H9 (cell line): ENCODE measurements around the gene AK4. TPM values are rescaled to one million over a fixed set of nuclear protein-coding genes. Genes with fewer than 3 reads are reported as not detected.

ENCODE experiments used
- DNase-seq: peaks from one replicate; pipeline ENCODE4 v3.0.0-alpha.2; 2017
- H2AFZ ChIP-seq: one replicate; pipeline ENCODE4 v1.6.1; 2013; ENCODE audit warnings: mild to moderate bottlenecking, low read length, control low read depth, moderate library complexity
- H2AK5ac ChIP-seq: 2 replicates; pipeline ENCODE4 v1.6.1; 2013; ENCODE audit warnings: low read length, control low read depth, mixed read lengths; ENCODE audit not compliant: insufficient read length
- H2BK120ac ChIP-seq: one replicate; pipeline ENCODE4 v1.6.1; 2013; ENCODE audit warnings: low read depth, mild to moderate bottlenecking, low read length, control low read depth, inconsistent platforms; ENCODE audit not compliant: poor library complexity, severe bottlenecking
- H2BK12ac ChIP-seq: 2 replicates; pipeline ENCODE4 v1.6.1; 2013; ENCODE audit warnings: low read length, control low read depth, mixed read lengths, low read depth; ENCODE audit not compliant: insufficient read length
- H2BK15ac ChIP-seq: 2 replicates; pipeline ENCODE4 v1.6.1; 2013; ENCODE audit warnings: low read depth, low read length, control low read depth
- H2BK20ac ChIP-seq: one replicate; pipeline ENCODE4 v1.6.1; 2013; ENCODE audit warnings: low read depth, mild to moderate bottlenecking, low read length, control low read depth, inconsistent platforms; ENCODE audit not compliant: poor library complexity, severe bottlenecking
- H2BK5ac ChIP-seq: 2 replicates; pipeline ENCODE4 v1.6.1; 2013; ENCODE audit warnings: low read length, control low read depth, mixed read lengths; ENCODE audit not compliant: insufficient read length
- H3K14ac ChIP-seq: 2 replicates; pipeline ENCODE4 v1.6.1; 2013; ENCODE audit warnings: low read length, control low read depth; ENCODE audit not compliant: insufficient read depth
- H3K18ac ChIP-seq: 2 replicates; pipeline ENCODE4 v1.6.1; 2013; ENCODE audit warnings: low read depth, mild to moderate bottlenecking, mixed read lengths, low read length, control low read depth; ENCODE audit not compliant: insufficient read length
- H3K23ac ChIP-seq: 2 replicates; pipeline ENCODE4 v1.6.1; 2013; ENCODE audit warnings: low read length, control low read depth, mixed read lengths, low read depth; ENCODE audit not compliant: insufficient read length
- H3K23me2 ChIP-seq: 2 replicates; pipeline ENCODE4 v1.6.1; 2013; ENCODE audit warnings: low read depth, mild to moderate bottlenecking, mixed read lengths, low read length, control low read depth; ENCODE audit not compliant: insufficient read length, poor library complexity, severe bottlenecking
- H3K27ac ChIP-seq: 2 replicates; pipeline ENCODE4 v1.5.1; 2013; ENCODE audit warnings: low read length, control low read depth, mixed read lengths, low read depth; ENCODE audit not compliant: insufficient read length
- H3K27me3 ChIP-seq: 2 replicates; pipeline ENCODE4 v1.6.1; 2013; ENCODE audit warnings: low read length, control low read depth, inconsistent platforms; ENCODE audit not compliant: insufficient read depth
- H3K4ac ChIP-seq: 2 replicates; pipeline ENCODE4 v1.6.1; 2013; ENCODE audit warnings: low read depth, mild to moderate bottlenecking, control low read depth, inconsistent platforms, low read length, moderate library complexity
- H3K4me1 ChIP-seq: 2 replicates; pipeline ENCODE4 v1.6.1; 2013; ENCODE audit warnings: low read length, control low read depth, inconsistent platforms; ENCODE audit not compliant: insufficient read depth
- H3K4me2 ChIP-seq: 2 replicates; pipeline ENCODE4 v1.6.1; 2013; ENCODE audit warnings: low read length, control low read depth, mixed read lengths; ENCODE audit not compliant: insufficient read length, insufficient read depth
- H3K56ac ChIP-seq: 2 replicates; pipeline ENCODE4 v1.6.1; 2013; ENCODE audit warnings: low read depth, mild to moderate bottlenecking, mixed read lengths, low read length, control low read depth; ENCODE audit not compliant: insufficient read length
- H3K79me1 ChIP-seq: 2 replicates; pipeline ENCODE4 v1.6.1; 2013; ENCODE audit warnings: low read depth, mild to moderate bottlenecking, moderate library complexity, low read length, control low read depth, inconsistent platforms; ENCODE audit not compliant: insufficient read depth, poor library complexity, severe bottlenecking
- H3K79me2 ChIP-seq: 2 replicates; pipeline ENCODE4 v1.6.1; 2013; ENCODE audit warnings: low read length, control low read depth, inconsistent platforms; ENCODE audit not compliant: insufficient read depth
- H3K9ac ChIP-seq: 2 replicates; pipeline ENCODE4 v1.6.1; 2013; ENCODE audit warnings: low read length, control low read depth, mixed read lengths; ENCODE audit not compliant: insufficient read length; ENCODE audit errors: extremely low read depth
- H3K9me3 ChIP-seq: one replicate; pipeline ENCODE4 v1.6.1; 2013; ENCODE audit warnings: low read depth, low read length, inconsistent platforms; ENCODE audit not compliant: control insufficient read depth
- H3T11ph ChIP-seq: one replicate; pipeline ENCODE4 v1.6.1; 2013; ENCODE audit warnings: mild to moderate bottlenecking, low read length, control low read depth, inconsistent platforms
- H4K20me1 ChIP-seq: one replicate; pipeline ENCODE4 v1.6.1; 2013; ENCODE audit not compliant: control insufficient read depth, insufficient read length, insufficient read depth
- H4K5ac ChIP-seq: 2 replicates; pipeline ENCODE4 v1.6.1; 2013; ENCODE audit warnings: low read depth, mild to moderate bottlenecking, mixed read lengths, low read length, control low read depth; ENCODE audit not compliant: insufficient read length
- H4K8ac ChIP-seq: replicated peaks from 2 replicates; pipeline ENCODE4 v1.6.1; 2013; ENCODE audit warnings: low read length, control low read depth, mixed read lengths, low read depth; ENCODE audit not compliant: insufficient read length
- H4K91ac ChIP-seq: 2 replicates; pipeline ENCODE4 v1.6.1; 2013; ENCODE audit warnings: low read depth, mild to moderate bottlenecking, moderate library complexity, mixed read lengths, low read length, control low read depth; ENCODE audit not compliant: insufficient read length
- H3K27ac Mint-ChIP-seq, 3 experiments: 2 replicates in 2 of 3; 3 replicates in 1 of 3; pipeline ENCODE4 v1.8.0; 2020 to 2021; ENCODE audit warnings: mixed read lengths in 3 of 3, mild to moderate bottlenecking in 1 of 3, moderate library complexity in 1 of 3
- H3K27me3 Mint-ChIP-seq: 2 replicates; pipeline ENCODE4 v1.8.0; 2021; ENCODE audit warnings: low read depth, mild to moderate bottlenecking, moderate library complexity, mixed read lengths
- H3K36me3 Mint-ChIP-seq, 3 experiments: 2 replicates in 2 of 3; 3 replicates in 1 of 3; pipeline ENCODE4 v1.8.0; 2020 to 2021; ENCODE audit warnings: low read depth in 3 of 3, mixed read lengths in 3 of 3; ENCODE audit not compliant: insufficient read depth in 1 of 3
- H3K4me1 Mint-ChIP-seq, 2 experiments: 2 replicates each; pipeline ENCODE4 v1.8.0; 2020; ENCODE audit warnings: mixed read lengths in 2 of 2
- H3K4me3 Mint-ChIP-seq, 2 experiments: 2 replicates in 1 of 2; 3 replicates in 1 of 2; pipeline ENCODE4 v1.8.0; 2020 to 2021; ENCODE audit warnings: mild to moderate bottlenecking in 2 of 2, mixed read lengths in 2 of 2, moderate library complexity in 1 of 2
- H3K9me3 Mint-ChIP-seq, 2 experiments: 2 replicates in 1 of 2; 3 replicates in 1 of 2; pipeline ENCODE4 v1.8.0; 2020; ENCODE audit warnings: mild to moderate bottlenecking in 2 of 2, mixed read lengths in 2 of 2, moderate library complexity in 1 of 2
- WGBS: extraction: QIAGEN DNeasy Blood & Tissue Kit; methylation state at CpG from one replicate; pipeline ENCODE4 v1.1.7; 2013; ENCODE audit warnings: missing lambda C conversion rate, low lambda C conversion rate, mixed read lengths; ENCODE audit not compliant: insufficient read length; ENCODE audit errors: extremely low coverage; 5-methylcytosine and 5-hydroxymethylcytosine counted together
- total RNA-seq: library from RNA; stranded (reverse); gene quantifications from 2 replicates; pipeline ENCODE4 v1.2.1, GENCODE V29; 2021
- TF ChIP-seq, protein P1 (sequence below): fragments of 200-600 bp; sonication (generic); conservative IDR thresholded peaks from 3 replicates; pipeline ENCODE4 v1.8.0; 2021; ENCODE audit warnings: antibody characterized with exemption, mild to moderate bottlenecking

Gene AK4
- total RNA-seq, 1 experiment from 2014 or later: 45.6 TPM

DNA sequence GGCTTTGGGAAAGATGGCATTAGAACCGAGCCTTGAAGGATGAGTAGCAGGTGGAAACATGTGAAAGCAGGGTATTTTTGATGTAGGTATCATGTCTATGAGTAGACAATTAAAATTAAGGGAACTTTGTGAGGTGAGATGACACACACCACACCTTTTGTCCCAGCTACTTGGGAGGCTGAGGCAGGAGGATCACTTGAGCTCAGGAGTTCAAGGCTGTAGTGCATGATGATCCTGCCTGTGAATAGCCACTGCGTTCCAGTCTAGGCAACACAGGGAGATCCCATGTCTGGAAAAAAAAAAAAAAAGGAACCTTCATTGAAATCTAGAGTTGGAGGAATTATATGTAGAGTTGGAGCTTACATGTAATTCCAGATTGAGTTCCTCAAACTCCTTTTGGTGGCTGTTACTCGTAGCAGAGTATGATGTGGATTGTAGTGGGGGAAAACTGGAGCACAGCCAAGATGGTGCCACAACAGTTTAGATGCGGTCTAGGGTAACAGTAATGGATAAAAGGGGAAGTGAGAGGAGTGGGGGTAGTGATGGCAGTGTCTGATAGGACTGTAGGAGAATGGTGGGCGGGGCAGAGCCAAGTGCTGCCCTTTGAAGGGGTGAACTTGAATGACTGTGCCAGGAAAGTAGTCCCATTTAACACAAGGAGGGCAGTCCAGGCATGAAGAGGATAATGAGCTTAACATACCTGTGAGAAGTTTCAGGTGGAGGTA lies 17.4 kb downstream of the AK4 start:
- Histone ChIP-seq H3K79me1 (no peaks in the 10 kb centered on the region), H2BK120ac (no peak overlapping the region), H3T11ph (peak overlapping the region; percentile 62), H3K9ac (no peak overlapping the region), H3K4ac (no peak overlapping the region), H3K79me2 (peaks cover 68% of the 10 kb centered on the region; the same call in 1 of the 2 replicates), H2BK20ac (no peak overlapping the region), H3K27ac (no peak overlapping the region), H4K8ac (no peak overlapping the region), H3K23ac (no peak overlapping the region), H3K9me3 (no peaks in the 10 kb centered on the region), H2AK5ac (no peak overlapping the region), H2BK12ac (peak overlapping the region; percentile 14), H3K27me3 (no peaks in the 10 kb centered on the region), H4K91ac (no peak overlapping the region), H2AFZ (no peak overlapping the region), H3K23me2 (no peaks in the 10 kb centered on the region), H3K56ac (no peak overlapping the region), H2BK5ac (no peak overlapping the region), H3K18ac (no peak overlapping the region), H3K14ac (no peak overlapping the region), H3K4me2 (peak overlapping the region; percentile 2), H3K4me1 (peaks cover 22% of the 10 kb centered on the region), H2BK15ac (no peak overlapping the region), H4K20me1 (no peaks in the 10 kb centered on the region), H4K5ac (no peak overlapping the region)
- H3K27ac Mint-ChIP-seq: peak overlapping the region; percentile 1 to 63 (median 59); a peak in 6 of 7 replicates
- peak; percentile 63 for DNase-seq
- peaks cover 40 to 42% of the 10 kb centered on the region in 2 experiments for H3K4me1 Mint-ChIP-seq
- TF ChIP-seq, protein P1, sequence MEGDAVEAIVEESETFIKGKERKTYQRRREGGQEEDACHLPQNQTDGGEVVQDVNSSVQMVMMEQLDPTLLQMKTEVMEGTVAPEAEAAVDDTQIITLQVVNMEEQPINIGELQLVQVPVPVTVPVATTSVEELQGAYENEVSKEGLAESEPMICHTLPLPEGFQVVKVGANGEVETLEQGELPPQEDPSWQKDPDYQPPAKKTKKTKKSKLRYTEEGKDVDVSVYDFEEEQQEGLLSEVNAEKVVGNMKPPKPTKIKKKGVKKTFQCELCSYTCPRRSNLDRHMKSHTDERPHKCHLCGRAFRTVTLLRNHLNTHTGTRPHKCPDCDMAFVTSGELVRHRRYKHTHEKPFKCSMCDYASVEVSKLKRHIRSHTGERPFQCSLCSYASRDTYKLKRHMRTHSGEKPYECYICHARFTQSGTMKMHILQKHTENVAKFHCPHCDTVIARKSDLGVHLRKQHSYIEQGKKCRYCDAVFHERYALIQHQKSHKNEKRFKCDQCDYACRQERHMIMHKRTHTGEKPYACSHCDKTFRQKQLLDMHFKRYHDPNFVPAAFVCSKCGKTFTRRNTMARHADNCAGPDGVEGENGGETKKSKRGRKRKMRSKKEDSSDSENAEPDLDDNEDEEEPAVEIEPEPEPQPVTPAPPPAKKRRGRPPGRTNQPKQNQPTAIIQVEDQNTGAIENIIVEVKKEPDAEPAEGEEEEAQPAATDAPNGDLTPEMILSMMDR: no peak
- H3K4me3 Mint-ChIP-seq: peak overlapping the region in 1 of 2 experiments; percentile 23; a peak in 2 of 5 replicates
- WGBS: no CpG with 5 or more reads among the region's 5 CpGs
- no peaks in the 10 kb centered on the region for H3K27me3 Mint-ChIP-seq
- no peaks in the 10 kb centered on the region for H3K9me3 Mint-ChIP-seq
- H3K36me3 Mint-ChIP-seq: peaks cover 0 to 2% (median 0%) of the 10 kb centered on the region in 3 experiments; a peak in 1 of 7 replicates
